ENCODE measurements around the gene DLX1. TPM values are rescaled to one million over a fixed set of nuclear protein-coding genes. Genes with fewer than 3 reads are reported as not detected.

DLX1 gene
- total and polyA plus RNA-seq, 4 donors = 0.18 to 0.51 (median 0.38) TPM; not detected in 1

DNA sequence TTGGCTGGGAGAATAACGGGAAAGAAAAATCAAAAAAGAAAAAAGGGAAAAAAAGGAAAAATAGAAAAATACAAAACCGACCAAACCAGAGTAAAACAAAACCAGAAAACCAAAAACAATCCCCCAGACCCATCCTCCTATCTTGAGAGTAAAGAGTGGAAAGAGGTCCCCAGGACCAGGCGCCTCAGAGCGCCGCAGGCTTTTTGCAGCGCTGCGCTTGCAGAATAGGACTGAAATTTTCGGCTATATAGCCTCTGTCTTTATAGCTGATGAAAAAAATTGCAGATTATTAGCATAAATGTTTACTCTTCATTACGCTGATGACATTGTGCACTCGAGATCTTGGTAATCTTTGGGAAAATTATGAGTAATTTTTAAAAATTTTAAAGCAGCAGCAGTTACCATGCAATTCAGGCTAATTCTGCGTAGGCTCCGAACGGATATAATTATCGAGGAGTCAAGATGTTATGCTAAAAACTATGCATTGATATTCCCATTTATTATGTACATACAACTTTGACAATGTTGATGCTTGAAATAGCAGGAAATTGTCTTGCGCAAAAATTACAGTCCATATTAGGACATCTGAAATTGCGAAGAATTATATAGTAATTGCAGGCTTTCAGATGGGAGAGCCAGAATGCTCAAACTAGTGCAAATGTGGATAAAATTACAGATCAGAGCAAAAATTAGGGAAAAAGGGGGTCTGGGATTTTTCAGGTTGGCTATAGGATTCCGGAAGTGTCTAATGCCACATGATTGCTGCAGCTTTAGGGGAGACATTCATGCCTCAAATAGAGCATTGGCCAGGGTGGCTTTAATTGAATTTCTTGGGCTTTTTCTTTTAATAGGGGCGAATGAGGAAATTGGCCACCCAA lies 8.3 kb downstream of the DLX1 start:
- H3K4me3 ChIP-seq (ENCODE audit: low read length in 2 of 2) = no peak overlapping the region
- no peaks in the 10 kb centered on the region for H3K4me1 ChIP-seq (ENCODE audit: control insufficient read depth in 1 of 2, insufficient read depth in 2 of 2, low read length in 2 of 2)
- no peak for DNase-seq
- 24 to 36% methylated on average over 18 of the region's 18 CpGs for WGBS, 2 donors
- no peaks in the 10 kb centered on the region for H3K9me3 ChIP-seq (ENCODE audit: control insufficient read depth, low read length)
- H3K27ac ChIP-seq (ENCODE audit: low read depth in 1 of 2, low read length in 2 of 2) = no peak overlapping the region
- intact Hi-C loops (cut with DNase I) = no loop called here
- H3K27me3 ChIP-seq (ENCODE audit: control insufficient read depth in 1 of 2, insufficient read depth in 2 of 2, low read length in 1 of 2) = peaks cover 0 to 3% of the 10 kb centered on the region in 2 donors
- no peak for ATAC-seq (ENCODE audit: low FRiP score)
- H3K36me3 ChIP-seq (ENCODE audit: control insufficient read depth in 1 of 2, insufficient read depth in 2 of 2, low read length in 1 of 2) = no peaks in the 10 kb centered on the region

DNA sequence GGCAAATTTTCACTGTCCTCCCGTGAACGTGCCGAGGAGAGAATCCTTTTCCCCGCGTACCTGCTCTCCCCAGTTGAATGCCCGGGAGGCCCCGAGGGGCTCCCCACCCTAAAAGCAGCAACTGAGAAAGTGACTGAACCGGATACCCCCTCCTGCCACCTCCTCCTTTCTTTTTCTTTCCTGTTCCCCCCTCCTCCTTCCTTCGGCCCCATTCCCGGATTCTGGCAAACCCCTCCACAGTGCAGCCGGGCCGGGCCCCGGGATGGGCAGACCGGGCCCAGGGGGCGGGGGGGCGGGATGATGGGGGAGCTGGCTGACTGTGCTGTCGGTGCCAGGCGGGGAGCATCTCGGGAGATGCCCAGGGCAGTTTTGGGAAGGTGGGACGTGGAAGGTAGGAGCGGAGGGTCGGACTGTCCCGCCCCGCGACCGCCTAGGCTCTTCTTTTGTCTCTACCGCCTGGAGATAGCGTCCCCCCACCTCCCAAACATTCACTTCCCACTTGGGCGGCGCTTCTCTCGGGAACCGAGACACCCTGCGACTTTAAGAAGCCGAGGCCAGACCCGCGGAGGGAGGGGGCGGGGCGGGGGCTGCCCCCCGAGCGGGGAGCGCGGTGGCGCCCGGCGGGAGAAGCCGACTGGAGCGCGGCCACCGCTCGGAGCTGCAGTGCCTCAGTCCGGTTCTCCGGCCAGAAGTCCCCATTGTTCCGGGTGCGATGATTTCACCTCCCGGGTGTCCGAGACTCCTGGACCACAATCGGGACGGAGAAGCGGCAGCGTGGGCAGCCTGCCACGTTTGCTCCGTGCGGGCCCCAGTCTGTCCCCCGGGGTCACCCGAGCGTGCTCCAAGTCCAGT lies 9.2 kb downstream of the DLX1 start:
- Histone ChIP-seq H3K27ac (ENCODE audit: low read depth in 1 of 2, low read length in 2 of 2) (no peak overlapping the region), H3K4me3 (ENCODE audit: low read length in 2 of 2) (peak overlapping the region; percentile 7 to 23), H3K9me3 (ENCODE audit: control insufficient read depth, low read length) (no peaks in the 10 kb centered on the region), H3K4me1 (ENCODE audit: control insufficient read depth in 1 of 2, insufficient read depth in 2 of 2, low read length in 2 of 2) (no peaks in the 10 kb centered on the region), H3K27me3 (ENCODE audit: control insufficient read depth in 1 of 2, insufficient read depth in 2 of 2, low read length in 1 of 2) (peaks cover 0 to 3% of the 10 kb centered on the region in 2 donors), H3K36me3 (ENCODE audit: control insufficient read depth in 1 of 2, insufficient read depth in 2 of 2, low read length in 1 of 2) (no peaks in the 10 kb centered on the region)
- peak; percentile 4 for ATAC-seq (ENCODE audit: low FRiP score)
- WGBS, 2 donors = 3 to 4% methylated on average over 53 to 66 of the region's 66 CpGs
- DNase-seq = peak in 1 of 2 donors; percentile 74
- intact Hi-C loops (cut with DNase I) = no loop called here

DNA sequence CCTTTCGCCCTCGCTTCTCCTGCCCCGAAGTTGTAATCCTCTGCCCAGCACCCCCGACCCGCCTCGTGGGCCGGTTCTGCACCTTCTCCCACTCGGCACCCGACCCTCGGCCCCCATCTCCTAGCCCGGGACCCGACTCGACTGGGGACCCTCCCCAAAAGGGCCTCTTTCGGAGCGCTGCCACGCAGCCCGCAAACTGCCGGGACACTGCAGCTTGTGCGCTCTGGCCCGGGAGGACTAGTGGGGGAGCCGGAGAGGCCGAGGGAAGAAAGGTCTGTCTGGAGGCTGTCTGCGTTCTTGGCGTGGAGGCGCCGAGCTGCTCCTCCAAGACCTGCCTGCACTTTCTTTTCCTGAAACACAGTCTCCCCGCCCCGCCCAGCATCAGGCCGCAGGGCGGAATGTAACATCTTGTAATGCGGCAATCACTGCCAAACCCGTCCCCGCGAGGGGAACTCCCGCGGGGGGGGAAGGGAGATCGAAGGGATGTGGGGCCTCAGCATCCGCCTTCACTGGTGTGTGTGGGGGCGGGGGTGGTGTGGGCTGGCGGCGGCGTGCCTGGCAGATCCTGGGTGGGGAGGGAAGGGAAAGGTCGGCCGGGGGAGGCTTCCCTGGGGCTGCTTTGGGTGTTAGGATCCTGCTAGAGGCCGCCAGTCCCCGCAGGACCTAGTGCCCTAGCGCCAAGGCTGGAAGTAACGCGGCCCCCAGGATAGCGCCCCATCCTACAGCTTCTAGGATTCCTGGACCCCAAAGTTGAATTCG lies 10.0 kb downstream of the DLX1 start:
- peaks cover 0 to 3% of the 10 kb centered on the region in 2 donors for H3K27me3 ChIP-seq (ENCODE audit: control insufficient read depth in 1 of 2, insufficient read depth in 2 of 2, low read length in 1 of 2)
- H3K9me3 ChIP-seq (ENCODE audit: control insufficient read depth, low read length) = no peaks in the 10 kb centered on the region
- ATAC-seq (ENCODE audit: low FRiP score) = peak; percentile 30
- H3K36me3 ChIP-seq (ENCODE audit: control insufficient read depth in 1 of 2, insufficient read depth in 2 of 2, low read length in 1 of 2) = no peaks in the 10 kb centered on the region
- no peak overlapping the region for H3K27ac ChIP-seq (ENCODE audit: low read depth in 1 of 2, low read length in 2 of 2)
- intact Hi-C loops (cut with DNase I) = no loop called here
- H3K4me1 ChIP-seq (ENCODE audit: control insufficient read depth in 1 of 2, insufficient read depth in 2 of 2, low read length in 2 of 2) = no peaks in the 10 kb centered on the region
- peak overlapping the region; percentile 7 to 23 for H3K4me3 ChIP-seq (ENCODE audit: low read length in 2 of 2)
- WGBS, 2 donors = 2% methylated on average over 50 to 51 of the region's 51 CpGs
- peak in 1 of 2 donors; percentile 82 for DNase-seq

DNA sequence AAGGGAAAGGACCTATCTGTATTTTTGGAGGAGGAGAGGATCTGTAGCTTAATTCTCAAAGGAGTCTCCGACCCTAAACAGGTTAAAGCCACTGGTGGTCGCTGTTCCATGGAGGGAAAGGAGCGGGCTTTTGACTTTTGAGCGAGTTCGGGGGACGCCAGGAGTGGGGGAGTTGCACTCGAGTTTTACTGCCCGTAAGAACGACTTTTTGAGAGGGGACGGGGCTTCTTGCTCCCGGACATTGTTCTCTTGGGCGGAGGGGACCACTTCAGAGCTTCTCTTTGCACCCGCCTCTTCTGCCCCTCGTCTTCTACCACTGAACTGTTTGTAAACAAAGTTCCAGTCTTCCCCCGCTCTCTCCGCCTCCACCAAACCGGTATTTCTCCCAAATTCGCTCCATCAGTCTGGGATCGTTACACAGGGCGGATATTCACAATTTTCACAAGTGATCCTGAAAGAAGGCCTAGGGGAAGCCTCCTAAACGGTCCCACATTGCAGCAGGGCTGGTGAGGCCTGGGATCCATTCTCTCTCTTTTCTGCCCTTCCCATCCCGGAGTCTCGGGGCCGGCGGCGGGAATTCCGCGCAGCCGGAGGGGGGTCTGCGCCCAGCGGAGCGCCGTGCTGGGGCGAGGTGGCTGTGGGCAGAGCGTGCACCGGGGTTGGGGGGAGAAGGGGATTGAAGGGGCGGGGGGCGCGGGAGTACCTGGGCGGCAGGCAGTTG lies 10.8 kb downstream of the DLX1 start:
- 10 to 12% methylated on average over 37 to 40 of the region's 40 CpGs for WGBS, 2 donors
- Histone ChIP-seq H3K36me3 (ENCODE audit: control insufficient read depth in 1 of 2, insufficient read depth in 2 of 2, low read length in 1 of 2) (no peaks in the 10 kb centered on the region), H3K27ac (ENCODE audit: low read depth in 1 of 2, low read length in 2 of 2) (no peak overlapping the region), H3K27me3 (ENCODE audit: control insufficient read depth in 1 of 2, insufficient read depth in 2 of 2, low read length in 1 of 2) (peaks cover 0 to 3% of the 10 kb centered on the region in 2 donors), H3K9me3 (ENCODE audit: control insufficient read depth, low read length) (no peaks in the 10 kb centered on the region), H3K4me1 (ENCODE audit: control insufficient read depth in 1 of 2, insufficient read depth in 2 of 2, low read length in 2 of 2) (no peaks in the 10 kb centered on the region), H3K4me3 (ENCODE audit: low read length in 2 of 2) (no peak overlapping the region)
- intact Hi-C loops (cut with DNase I) = no loop called here
- peak in 1 of 2 donors; percentile 69 for DNase-seq
- ATAC-seq (ENCODE audit: low FRiP score) = no peak

DNA sequence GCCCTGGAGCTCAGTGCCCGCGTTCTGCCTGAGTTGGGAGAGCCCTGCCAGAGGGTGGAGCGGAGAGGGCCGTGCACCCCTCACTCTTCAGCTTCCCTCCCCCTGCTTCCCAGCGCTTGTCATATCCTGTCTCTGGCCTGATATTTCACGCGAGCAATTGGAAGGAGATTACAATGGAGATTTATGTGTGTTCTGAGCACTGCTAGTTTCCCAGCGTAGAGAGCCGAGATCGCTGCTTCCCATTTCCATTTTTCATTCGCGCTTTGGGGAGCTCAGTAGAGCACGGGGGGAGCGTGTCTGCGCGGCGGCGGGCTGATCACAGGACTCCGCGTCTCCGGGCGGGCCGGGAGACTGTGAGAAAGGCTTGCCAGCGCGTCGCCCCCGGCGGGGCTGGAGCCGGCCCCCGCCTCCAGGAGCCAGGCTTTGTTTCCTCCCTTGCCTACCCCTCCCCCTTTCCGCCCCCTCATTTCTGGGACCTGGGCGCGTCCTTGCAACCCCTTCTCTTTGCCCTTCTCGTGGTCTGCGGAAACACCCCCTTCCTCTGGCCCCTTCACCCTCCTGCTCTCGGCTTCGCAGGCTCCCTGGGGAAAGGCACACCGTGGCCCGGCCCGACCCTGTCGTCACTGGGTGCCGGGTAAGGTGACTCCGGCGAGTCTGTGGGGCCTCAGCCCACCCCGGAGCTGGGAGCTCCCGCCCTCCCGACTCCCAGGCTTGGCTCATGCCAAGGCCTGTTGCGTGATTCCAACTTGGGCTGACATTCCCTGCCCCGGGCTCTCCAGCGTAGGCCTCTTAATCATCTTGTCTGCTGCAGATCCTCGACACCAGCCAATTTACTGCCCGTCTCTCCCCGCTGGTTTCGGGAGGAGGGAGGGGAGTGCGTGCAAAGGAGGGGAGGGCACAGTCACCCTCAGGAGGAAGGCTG lies 11.6 kb downstream of the DLX1 start:
- Histone ChIP-seq H3K4me3 (ENCODE audit: low read length in 2 of 2) (no peak overlapping the region), H3K4me1 (ENCODE audit: control insufficient read depth in 1 of 2, insufficient read depth in 2 of 2, low read length in 2 of 2) (no peaks in the 10 kb centered on the region), H3K27me3 (ENCODE audit: control insufficient read depth in 1 of 2, insufficient read depth in 2 of 2, low read length in 1 of 2) (peaks cover 0 to 3% of the 10 kb centered on the region in 2 donors), H3K9me3 (ENCODE audit: control insufficient read depth, low read length) (no peaks in the 10 kb centered on the region), H3K27ac (ENCODE audit: low read depth in 1 of 2, low read length in 2 of 2) (no peak overlapping the region), H3K36me3 (ENCODE audit: control insufficient read depth in 1 of 2, insufficient read depth in 2 of 2, low read length in 1 of 2) (no peaks in the 10 kb centered on the region)
- no peak for ATAC-seq (ENCODE audit: low FRiP score)
- intact Hi-C loops (cut with DNase I) = no loop called here
- WGBS, 2 donors = 8 to 9% methylated on average over 54 to 55 of the region's 55 CpGs
- DNase-seq = peak in 1 of 2 donors; percentile 75

DNA sequence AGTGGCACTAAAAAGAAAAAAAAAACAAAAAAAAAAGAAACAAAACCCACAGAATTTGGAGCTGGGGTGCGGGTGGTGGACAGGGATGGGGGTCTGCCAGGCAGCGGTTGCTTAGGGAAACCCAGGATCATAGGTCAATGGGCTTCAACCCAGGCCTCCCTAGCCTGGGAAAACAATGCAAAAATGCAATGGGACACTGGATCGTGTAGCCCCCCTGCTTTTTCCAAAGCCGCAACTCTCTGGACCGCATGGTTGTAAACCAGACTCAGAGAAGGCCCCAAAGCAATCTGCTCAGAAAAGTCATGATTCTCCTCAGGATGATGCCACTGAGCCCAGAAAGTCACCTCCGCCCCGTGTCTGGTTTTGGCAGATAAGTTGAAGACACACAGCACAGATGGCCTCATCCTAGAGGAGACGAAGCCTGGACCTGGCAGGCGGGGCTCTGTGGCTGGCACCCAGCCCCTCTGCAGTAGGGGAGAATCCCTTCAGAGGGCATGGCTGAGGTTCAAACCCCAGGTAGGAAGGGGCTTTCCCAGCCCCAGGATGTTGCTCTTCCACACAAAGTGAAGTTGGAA lies 12.3 kb downstream of the DLX1 start:
- H3K4me3 ChIP-seq (ENCODE audit: low read length in 2 of 2) = no peak overlapping the region
- ATAC-seq (ENCODE audit: low FRiP score) (no peak), DNase-seq (no peak)
- H3K4me1 ChIP-seq (ENCODE audit: control insufficient read depth in 1 of 2, insufficient read depth in 2 of 2, low read length in 2 of 2) = no peaks in the 10 kb centered on the region
- WGBS, 2 donors = 87 to 90% methylated on average over 9 of the region's 9 CpGs
- intact Hi-C loops (cut with DNase I) = no loop called here
- no peak overlapping the region for H3K27ac ChIP-seq (ENCODE audit: low read depth in 1 of 2, low read length in 2 of 2)
- no peaks in the 10 kb centered on the region for H3K9me3 ChIP-seq (ENCODE audit: control insufficient read depth, low read length)
- no peaks in the 10 kb centered on the region for H3K36me3 ChIP-seq (ENCODE audit: control insufficient read depth in 1 of 2, insufficient read depth in 2 of 2, low read length in 1 of 2)
- H3K27me3 ChIP-seq (ENCODE audit: control insufficient read depth in 1 of 2, insufficient read depth in 2 of 2, low read length in 1 of 2) = peaks cover 0 to 3% of the 10 kb centered on the region in 2 donors

DNA sequence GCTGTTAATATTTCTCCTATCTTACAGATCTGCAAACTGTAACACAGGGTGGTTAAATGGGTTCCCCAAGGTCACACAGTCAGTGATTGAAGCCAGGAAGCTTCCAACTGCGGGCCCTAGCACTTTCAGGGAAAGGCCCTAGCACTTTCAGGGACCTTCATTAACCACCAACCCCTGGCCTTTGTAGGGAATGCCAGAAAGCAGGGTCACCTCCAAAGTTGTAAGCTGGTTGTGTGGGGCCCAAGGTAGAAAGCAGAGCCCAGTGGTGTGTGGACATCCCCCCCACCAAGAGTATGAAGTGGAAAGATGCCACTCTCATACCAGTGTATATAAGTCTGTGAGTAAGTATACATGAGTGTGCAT lies 13.0 kb downstream of the DLX1 start:
- Histone ChIP-seq H3K27me3 (ENCODE audit: control insufficient read depth in 1 of 2, insufficient read depth in 2 of 2, low read length in 1 of 2) (peaks cover 0 to 3% of the 10 kb centered on the region in 2 donors), H3K4me1 (ENCODE audit: control insufficient read depth in 1 of 2, insufficient read depth in 2 of 2, low read length in 2 of 2) (no peaks in the 10 kb centered on the region), H3K9me3 (ENCODE audit: control insufficient read depth, low read length) (no peaks in the 10 kb centered on the region), H3K27ac (ENCODE audit: low read depth in 1 of 2, low read length in 2 of 2) (no peak overlapping the region), H3K36me3 (ENCODE audit: control insufficient read depth in 1 of 2, insufficient read depth in 2 of 2, low read length in 1 of 2) (no peaks in the 10 kb centered on the region), H3K4me3 (ENCODE audit: low read length in 2 of 2) (no peak overlapping the region)
- ATAC-seq (ENCODE audit: low FRiP score) (no peak), DNase-seq (no peak)
- intact Hi-C loops (cut with DNase I) = no loop called here
- 90 to 93% methylated on average over 1 of the region's 1 CpG for WGBS, 2 donors

All from aorta (tissue), 5 donors.